K562 (cell line): Measurements from ENCODE around the gene ERLEC1. TPM values are rescaled to one million over a fixed set of nuclear protein-coding genes. Genes with fewer than 3 reads are reported as not detected.

Source experiments
- ADNP ChIP-seq: fragments of 200-800 bp; sonication (Bioruptor generic); IDR thresholded peaks from 2 replicates; pipeline ENCODE4 v1.6.1; 2016; ENCODE audit warnings: missing genetic modification characterization, missing compliant biosample characterization
- EP400 ChIP-seq: fragments of 450-650 bp; IDR thresholded peaks from 2 replicates; pipeline ENCODE4 v1.6.1; 2017; ENCODE audit warnings: antibody characterized with exemption, mild to moderate bottlenecking, moderate library complexity
- ETS1 ChIP-seq: conservative IDR thresholded peaks from 2 replicates; pipeline ENCODE4 v1.6.1; 2011; ENCODE audit warnings: low read depth, mild to moderate bottlenecking, low read length; ENCODE audit not compliant: control insufficient read depth
- GABPA ChIP-seq: fragments of 200-800 bp; sonication (Bioruptor generic); conservative IDR thresholded peaks from 2 replicates; pipeline ENCODE4 v1.6.1; 2016; ENCODE audit warnings: low read depth, missing genetic modification characterization, missing compliant biosample characterization
- HMBOX1 ChIP-seq: sonication (generic); IDR thresholded peaks from 2 replicates; pipeline ENCODE4 v1.6.1; 2016
- KDM5B ChIP-seq: fragments of 200-600 bp; sonication (generic); IDR thresholded peaks from 2 replicates; pipeline ENCODE4 v1.6.1; 2012; ENCODE audit warnings: low read depth, mild to moderate bottlenecking, moderate library complexity, low read length, control low read depth, inconsistent platforms; ENCODE audit not compliant: insufficient replicate concordance
- KLF6 ChIP-seq: fragments of 250-450 bp; sonication (Bioruptor Pico); IDR thresholded peaks from 2 replicates; pipeline ENCODE4 v1.4.0; 2020; ENCODE audit warnings: mild to moderate bottlenecking, moderate library complexity, borderline replicate concordance
- MCM5 ChIP-seq: fragments of 450-650 bp; IDR thresholded peaks from 2 replicates; pipeline ENCODE4 v1.6.1; 2016; ENCODE audit warnings: low read depth
- NR0B1 ChIP-seq: fragments of 450-650 bp; IDR thresholded peaks from one replicate; pipeline ENCODE4 v1.6.1; 2018; ENCODE audit warnings: mild to moderate bottlenecking, moderate library complexity; ENCODE audit not compliant: partially characterized antibody
- SIX5 ChIP-seq, 2 experiments: IDR thresholded peaks; 2 replicates each; pipeline ENCODE4 v1.6.1; 2011; ENCODE audit warnings: low read length in 2 of 2, borderline replicate concordance in 1 of 2, low read depth in 1 of 2, mild to moderate bottlenecking in 1 of 2, moderate library complexity in 1 of 2; ENCODE audit not compliant: insufficient read depth in 1 of 2
- SMAD2 ChIP-seq: fragments of 150-350 bp; IDR thresholded peaks from 2 replicates; pipeline ENCODE4 v1.6.1; 2014; ENCODE audit warnings: low read depth, mild to moderate bottlenecking, low read length
- SRSF7 ChIP-seq: fragments of 200-400 bp; formaldehyde crosslinking; optimal IDR thresholded peaks from 2 replicates; pipeline ENCODE3; 2017; ENCODE audit warnings: mild to moderate bottlenecking, low read depth, low read length
- TCFL5 ChIP-seq: fragments of 250-450 bp; sonication (Bioruptor Pico); conservative IDR thresholded peaks from 2 replicates; pipeline ENCODE4 v1.6.1; 2021; ENCODE audit warnings: mild to moderate bottlenecking, moderate library complexity, matching md5 sums
- ZBTB7A ChIP-seq: IDR thresholded peaks from 2 replicates; pipeline ENCODE4 v1.6.1; 2011; ENCODE audit warnings: low read depth, mild to moderate bottlenecking, low read length, moderate library complexity, borderline replicate concordance; ENCODE audit not compliant: control insufficient read depth
- ZKSCAN1 ChIP-seq: fragments of 150-350 bp; IDR thresholded peaks from 2 replicates; pipeline ENCODE4 v1.6.1; 2016; ENCODE audit warnings: low read depth, low read length
- ZKSCAN8 ChIP-seq: fragments of 200-800 bp; sonication (Bioruptor generic); IDR thresholded peaks from 2 replicates; pipeline ENCODE4 v1.6.1; 2016; ENCODE audit warnings: missing genetic modification characterization, missing compliant biosample characterization
- ZNF184 ChIP-seq: sonication (generic); formaldehyde crosslinking; IDR thresholded peaks from 2 replicates; pipeline ENCODE4 v1.5.0; 2020; ENCODE audit warnings: missing genetic modification reagents
- ZNF277 ChIP-seq: fragments of 250-450 bp; sonication (Bioruptor Pico); IDR thresholded peaks from 2 replicates; pipeline ENCODE4 v1.8.0; 2022; ENCODE audit warnings: inconsistent platforms, mild to moderate bottlenecking, moderate library complexity, borderline replicate concordance
- ZNF316 ChIP-seq: fragments of 450-650 bp; IDR thresholded peaks from 2 replicates; pipeline ENCODE4 v1.6.1; 2016
- ZNF431 ChIP-seq: sonication (generic); formaldehyde crosslinking; IDR thresholded peaks from 2 replicates; pipeline ENCODE4 v1.8.0; 2022; ENCODE audit warnings: mild to moderate bottlenecking, missing genetic modification reagents
- polyA plus RNA-seq, 8 experiments: library from polyadenylated mRNA; depleted of rRNA in 4 of 8; stranded (reverse) in 5 of 8; unstranded in 3 of 8; fragments of >200 nt; fragmentation: Nextera tagmentation in 2 of 8; fragmentation: Illumina TruSeq in 1 of 8; extraction: Ambion mirVana in 2 of 8; extraction: Trizol in 1 of 8; gene quantifications; 2 replicates each; pipeline versions ENCODE4 v1.2.1 to v1.2.3, GENCODE V29; 2011 to 2014; ENCODE audit warnings: inconsistent platforms in 1 of 8, missing spikeins in 1 of 8
- total RNA-seq, 7 experiments: library from RNA; depleted of rRNA in 6 of 7; stranded (reverse); fragments of >200 nt in 6 of 7; fragmentation: Illumina TruSeq in 2 of 7; extraction: Trizol in 2 of 7; gene quantifications; 2 replicates each; pipeline versions ENCODE4 v1.2.1 to v1.2.3, GENCODE V29; 2011 to 2021; ENCODE audit warnings: low replicate concordance in 1 of 7

The ERLEC1 gene
- total and polyA plus RNA-seq, 9 of the 15 experiments (the other 6 are each of a cell fraction or from before 2014, with no cell fraction given) = 12.0 to 41.6 (median 30.6) TPM

- TF ChIP-seq ETS1 = peak; percentile 24
- TF ChIP-seq ZNF277 (CRISPR knock-in tag) = no peak
- TF ChIP-seq ZNF184 (CRISPR knock-in tag) = no peak
- TF ChIP-seq HMBOX1 = peak; percentile 45
- no peak for TF ChIP-seq SRSF7
- TF ChIP-seq NR0B1 = no peak
- peak; percentile 67; the same call in 1 of the 2 replicates for TF ChIP-seq ZBTB7A
- TF ChIP-seq MCM5 = no peak
- TF ChIP-seq EP400 = peak; percentile 50; the same call in 1 of the 2 replicates
- TF ChIP-seq TCFL5 (CRISPR knock-in tag) = no peak
- TF ChIP-seq GABPA = peak; percentile 30; the same call in 1 of the 2 replicates
- peak; percentile 60 to 64; a peak in 3 of 4 replicates for TF ChIP-seq SIX5 (IDR thresholded peaks at IDR 0.05; ENCODE audit: borderline replicate concordance in 1 of 2, insufficient read depth in 1 of 2, low read depth in 1 of 2, low read length in 2 of 2)
- TF ChIP-seq SMAD2 = no peak
- TF ChIP-seq KDM5B = peak; percentile 48
- no peak for TF ChIP-seq ZNF316
- TF ChIP-seq ZNF431 (CRISPR knock-in tag) = no peak
- TF ChIP-seq ZKSCAN8 = no peak
- no peak for TF ChIP-seq ADNP
- no peak for TF ChIP-seq KLF6 (CRISPR knock-in tag)
- no peak for TF ChIP-seq ZKSCAN1
Observed at GRCh38 chr2:53767405-53768241, 19.2 kb upstream of the ERLEC1 start, which contains the start of gene CHAC2 (continued).
